CD4-positive, alpha-beta T cell treated with Interferon alpha-2 for 1 hour (primary cell): Measurements from ENCODE around the gene SINHCAF.
"Not testable (repeated sequence)": the region's sequence is repeated elsewhere in the genome, so short reads cannot be mapped to it uniquely, and the experiment has no call there.

ENCODE experiments used
- DNase-seq, 2 donors: peaks; one replicate each; pipeline ENCODE4 v3.0.0-alpha.2; 2020 to 2022

Gene SINHCAF

GRCh38 chr12:31325877-31326631, at the start of gene SINHCAF:
SINHCAF (minus strand) TSS chr12:31326150; CDS start chr12:31298204, 27,946 bp downstream.
- DNase-seq = peak; percentile 98 to 99

- not testable (repeated sequence) for DNase-seq
Observed at GRCh38 chr12:31375422-31375821, 49.5 kb upstream of the SINHCAF start.

GRCh38 chr12:31371256-31371620, 45.3 kb upstream of the SINHCAF start:
- DNase-seq = no peak

GRCh38 chr12:31370531-31371255, 44.7 kb upstream of the SINHCAF start:
- no peak for DNase-seq

GRCh38 chr12:31369712-31370521, 44.0 kb upstream of the SINHCAF start:
- no peak for DNase-seq

- DNase-seq = no peak
Observed at GRCh38 chr12:31368666-31369361, 42.9 kb upstream of the SINHCAF start.

GRCh38 chr12:31366104-31366621, 40.2 kb upstream of the SINHCAF start:
- no peak for DNase-seq

- DNase-seq = no peak
Observed at GRCh38 chr12:31363831-31364230, 37.9 kb upstream of the SINHCAF start.

GRCh38 chr12:31363416-31363809, 37.5 kb upstream of the SINHCAF start:
- DNase-seq = no peak

- DNase-seq = peak; percentile 6 to 11
Observed at GRCh38 chr12:31362759-31363415, 36.9 kb upstream of the SINHCAF start.

- no peak for DNase-seq
Observed at GRCh38 chr12:31362115-31362758, 36.3 kb upstream of the SINHCAF start.

GRCh38 chr12:31361730-31362114, 35.8 kb upstream of the SINHCAF start:
- DNase-seq = no peak

GRCh38 chr12:31355747-31356107, 29.8 kb upstream of the SINHCAF start:
- DNase-seq = no peak

- no peak for DNase-seq
Observed at GRCh38 chr12:31353750-31354708, 28.1 kb upstream of the SINHCAF start.

- DNase-seq = no peak
Observed at GRCh38 chr12:31346267-31346666, 20.3 kb upstream of the SINHCAF start.

GRCh38 chr12:31343139-31343538, 17.2 kb upstream of the SINHCAF start:
- DNase-seq = no peak

GRCh38 chr12:31342286-31342685, 16.3 kb upstream of the SINHCAF start:
- DNase-seq = no peak

GRCh38 chr12:31339831-31340622, 14.1 kb upstream of the SINHCAF start:
- DNase-seq = no peak

GRCh38 chr12:31337952-31338351, 12.0 kb upstream of the SINHCAF start:
- DNase-seq = no peak

- DNase-seq = no peak
Observed at GRCh38 chr12:31331242-31331641, 5.3 kb upstream of the SINHCAF start.
